ENCODE results near the gene KDM2A.
"Not testable (repeated sequence)": the region's sequence is repeated elsewhere in the genome, so short reads cannot be mapped to it uniquely, and the experiment has no call there.

KDM2A gene

GRCh38 chr11:67117672-67118180 lies 1.3 kb upstream of the KDM2A start:
- peak in 1 of 2 donors; percentile 32 for DNase-seq (ENCODE audit: low read depth in 2 of 2)

- peak in 1 of 2 donors; percentile 43 for DNase-seq (ENCODE audit: low read depth in 2 of 2)
Observed at GRCh38 chr11:67118181-67118766, 789 bp upstream of the KDM2A start.

DNA sequence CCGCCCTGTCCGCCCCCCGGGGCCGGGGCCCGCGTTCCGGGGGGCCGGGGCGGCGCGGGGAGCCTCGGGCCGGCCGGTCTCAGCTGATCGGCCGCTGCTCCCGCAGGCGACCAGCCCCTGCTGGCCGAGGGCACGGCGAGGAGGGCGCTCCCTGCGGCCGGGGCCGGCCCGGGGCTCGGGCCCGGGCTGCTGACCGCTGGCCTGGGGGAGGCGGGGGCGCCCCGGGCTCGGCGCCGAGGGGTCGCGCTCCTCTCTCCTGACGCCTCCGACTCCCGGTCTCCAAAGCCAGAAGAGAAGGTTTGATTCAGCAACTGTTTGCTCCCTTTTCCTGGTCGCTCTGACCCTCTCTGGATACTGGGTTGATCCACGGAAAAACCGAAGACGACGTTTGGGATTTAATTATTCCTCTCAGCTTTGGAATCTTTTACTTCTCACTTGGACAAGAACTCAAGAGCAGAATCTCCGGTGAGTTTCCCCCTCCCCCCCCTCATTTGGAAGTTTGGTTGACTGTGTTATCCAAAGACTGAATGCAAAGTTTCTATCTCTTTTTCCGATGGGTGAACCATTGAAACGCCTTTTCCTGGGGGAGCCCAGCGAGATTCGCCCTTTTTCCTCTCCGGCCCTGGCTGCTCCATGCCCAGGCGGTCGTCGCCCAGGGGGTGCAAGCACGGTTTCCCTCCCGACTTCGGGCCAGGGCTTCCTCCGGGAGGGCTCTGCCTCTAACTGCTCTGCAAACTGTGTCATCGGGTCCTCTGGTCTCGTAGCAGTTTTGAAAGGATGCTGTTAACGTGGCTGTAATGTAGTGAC lies 725 bp downstream of the KDM2A start:
- DNase-seq (ENCODE audit: low read depth in 2 of 2) = peak in 1 of 2 donors; percentile 5

GRCh38 chr11:67120456-67120855 lies 1.4 kb downstream of the KDM2A start:
- no peak for DNase-seq (ENCODE audit: low read depth in 2 of 2)

- DNase-seq (ENCODE audit: low read depth in 2 of 2) = no peak
Observed at GRCh38 chr11:67120881-67121710, 2.0 kb downstream of the KDM2A start.

DNA sequence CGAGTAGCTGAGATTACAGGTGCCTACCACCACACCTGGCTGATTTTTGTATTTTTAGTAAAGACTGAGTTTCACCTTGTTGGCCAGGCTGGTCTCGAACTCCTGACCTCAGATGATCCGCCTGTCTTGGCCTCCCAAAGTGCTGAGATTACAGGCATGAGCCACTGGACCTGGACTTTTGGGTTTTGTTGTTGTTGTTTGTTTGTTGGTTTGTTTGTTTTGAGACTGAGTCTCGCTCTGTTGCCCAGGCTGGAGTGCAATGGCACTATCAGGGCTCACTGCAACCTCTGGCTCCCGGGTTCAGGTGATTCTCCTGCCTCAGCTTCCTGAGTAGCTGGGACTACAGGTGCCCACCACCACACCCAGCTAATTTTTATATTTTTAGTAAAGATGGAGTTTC lies 4.7 kb downstream of the KDM2A start:
- not testable (repeated sequence) for DNase-seq (ENCODE audit: low read depth in 2 of 2)

DNA sequence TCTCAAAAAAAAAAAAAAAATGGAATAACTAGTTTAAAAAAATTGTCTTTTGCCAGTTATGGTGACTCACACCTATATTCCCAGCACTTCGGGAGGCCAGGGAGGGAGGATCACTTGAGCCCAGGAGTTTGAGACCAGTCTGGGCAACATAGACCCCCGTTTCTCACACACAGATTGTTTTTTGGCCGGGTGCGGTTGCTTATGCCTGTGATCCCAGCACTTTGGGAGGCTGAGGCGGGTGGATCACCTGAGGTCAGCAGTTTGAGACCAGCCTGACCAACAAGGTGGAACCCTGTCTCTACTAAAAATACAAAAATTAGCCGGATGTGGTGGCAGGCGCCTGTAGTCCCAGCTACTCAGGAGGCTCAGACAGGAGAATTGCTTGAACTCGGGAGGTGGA lies 7.2 kb downstream of the KDM2A start:
- DNase-seq (ENCODE audit: low read depth in 2 of 2) = not testable (repeated sequence)

DNA sequence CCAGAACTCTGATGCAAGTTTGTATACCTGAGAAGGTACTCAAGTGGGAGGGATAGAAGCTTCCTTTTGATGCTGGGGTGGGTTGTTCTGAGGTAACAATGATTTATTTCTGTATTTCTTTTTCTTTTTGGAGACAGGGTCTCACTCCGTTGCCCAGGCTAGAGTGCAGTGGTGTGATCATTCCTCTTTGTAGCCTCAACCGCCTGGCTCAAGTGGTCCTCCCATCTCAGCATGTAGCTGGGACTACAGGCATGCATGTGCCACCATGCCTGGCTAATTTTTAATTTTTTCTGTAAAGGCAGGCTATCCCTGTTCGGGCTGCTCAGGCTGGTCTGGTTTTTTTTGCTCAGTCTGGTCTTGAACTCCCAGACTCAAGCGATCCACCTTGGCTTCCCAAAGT lies 7.9 kb downstream of the KDM2A start:
- DNase-seq (ENCODE audit: low read depth in 2 of 2) = no peak

- not testable (repeated sequence) for DNase-seq (ENCODE audit: low read depth in 2 of 2)
Observed at GRCh38 chr11:67130861-67131260, 11.8 kb downstream of the KDM2A start.

DNA sequence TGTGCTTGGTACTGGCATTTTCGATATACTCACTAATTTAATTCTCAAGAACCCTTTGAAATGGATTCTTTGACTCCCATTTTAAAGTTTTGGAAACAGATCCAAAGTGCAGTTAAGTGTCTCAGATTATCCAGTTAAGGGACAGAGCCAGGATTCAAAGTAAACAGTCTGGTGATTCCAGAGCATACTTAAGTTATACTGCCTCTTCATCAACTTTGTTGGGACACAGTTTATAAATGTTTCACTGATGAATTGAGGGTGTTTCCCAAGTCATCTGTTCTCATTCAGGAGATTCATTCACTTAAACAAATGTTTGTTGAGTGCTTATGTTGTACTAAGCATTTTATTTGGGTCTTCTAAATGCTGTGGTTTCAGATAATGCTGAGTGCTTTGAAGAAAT lies 17.1 kb downstream of the KDM2A start:
- no peak for DNase-seq (ENCODE audit: low read depth in 2 of 2)

- no peak for DNase-seq (ENCODE audit: low read depth in 2 of 2)
Observed at GRCh38 chr11:67138922-67139321, 19.9 kb downstream of the KDM2A start.

- DNase-seq (ENCODE audit: low read depth in 2 of 2) = no peak
Observed at GRCh38 chr11:67146516-67147226, 27.6 kb downstream of the KDM2A start.

DNA sequence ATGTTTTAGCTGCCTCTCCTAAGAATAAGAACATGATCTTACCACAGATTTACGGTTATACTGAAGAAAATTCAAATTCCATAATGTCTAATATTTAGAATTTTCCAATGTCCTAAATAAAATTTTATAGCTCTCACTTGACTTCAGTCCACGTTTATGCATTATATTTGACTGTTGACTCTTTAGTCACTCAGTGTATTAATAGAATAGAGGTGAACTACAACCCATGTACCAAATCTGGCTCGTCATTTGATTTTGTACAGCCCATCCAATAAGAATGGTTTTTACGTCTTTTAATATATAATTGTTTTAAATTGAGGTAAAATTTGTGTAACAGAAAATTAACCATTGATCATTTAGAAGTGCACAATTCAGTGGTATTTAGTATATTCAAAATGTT lies 34.9 kb downstream of the KDM2A start:
- DNase-seq (ENCODE audit: low read depth in 2 of 2) = no peak

GRCh38 chr11:67154726-67155125 lies 35.7 kb downstream of the KDM2A start:
- DNase-seq (ENCODE audit: low read depth in 2 of 2) = no peak

DNA sequence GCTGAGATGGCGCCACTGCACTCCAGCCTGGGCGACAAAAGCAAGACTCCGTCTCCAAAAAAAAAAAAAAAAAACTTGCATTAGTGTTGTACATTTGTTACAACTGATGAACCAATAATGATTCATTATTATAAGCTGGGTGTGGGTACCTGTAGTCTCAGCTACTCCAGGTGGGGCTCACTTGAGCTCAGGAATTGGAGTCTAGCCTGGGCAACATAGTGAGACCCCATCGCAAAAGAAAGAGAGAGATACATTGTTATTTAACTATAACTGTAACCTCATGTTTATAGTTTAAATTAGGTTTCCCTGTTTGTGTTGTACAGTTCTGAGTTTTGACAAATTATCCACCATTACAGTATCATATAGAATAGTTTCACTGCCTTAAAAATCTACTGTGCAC lies 38.6 kb downstream of the KDM2A start:
- DNase-seq (ENCODE audit: low read depth in 2 of 2) = no peak

- no peak for DNase-seq (ENCODE audit: low read depth in 2 of 2)
Observed at GRCh38 chr11:67158221-67158620, 39.2 kb downstream of the KDM2A start.

- DNase-seq (ENCODE audit: low read depth in 2 of 2) = no peak
Observed at GRCh38 chr11:67160045-67160444, 41.0 kb downstream of the KDM2A start.

DNA sequence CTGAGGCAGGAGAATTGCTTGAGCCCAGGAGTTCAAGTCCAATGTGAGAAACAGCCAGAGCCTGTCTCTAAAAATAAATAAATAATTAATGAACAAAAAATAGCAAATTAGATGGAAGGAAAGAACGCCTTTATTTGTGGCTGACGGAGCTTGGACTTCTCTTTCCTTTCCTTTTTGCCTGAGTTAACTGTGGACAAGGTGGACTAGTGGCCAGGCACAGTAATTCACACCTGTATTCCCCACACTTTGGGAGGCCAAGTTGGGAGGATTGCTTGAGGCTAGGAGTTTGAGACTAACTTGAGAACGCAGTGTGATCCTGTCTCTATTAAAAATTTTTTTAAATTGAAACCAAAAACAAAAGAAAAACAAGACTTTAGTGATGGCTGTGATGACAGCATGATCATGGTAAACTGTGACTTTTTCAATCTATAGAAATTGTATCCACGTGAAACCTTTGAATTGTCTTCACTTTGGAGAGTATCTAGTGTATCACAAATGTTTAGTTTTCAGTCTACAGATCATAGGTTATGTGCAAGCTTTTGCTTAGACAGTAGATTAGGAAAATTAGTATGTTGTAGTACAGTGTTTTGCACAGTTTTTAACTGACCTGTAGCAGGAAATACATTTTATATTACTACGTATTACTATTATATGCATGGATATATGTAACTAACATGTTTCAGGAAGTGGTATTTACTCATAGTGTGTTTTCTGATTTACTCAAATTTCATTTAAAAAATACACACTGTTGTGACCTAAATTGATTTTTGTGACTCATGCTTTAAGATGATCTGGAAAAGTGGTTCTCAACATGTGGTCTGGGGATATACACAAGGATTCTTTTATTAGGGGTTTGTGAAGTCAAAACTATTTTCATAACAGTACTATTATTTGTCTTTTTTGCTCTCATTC lies 42.1 kb downstream of the KDM2A start:
- DNase-seq (ENCODE audit: low read depth in 2 of 2) = no peak

DNA sequence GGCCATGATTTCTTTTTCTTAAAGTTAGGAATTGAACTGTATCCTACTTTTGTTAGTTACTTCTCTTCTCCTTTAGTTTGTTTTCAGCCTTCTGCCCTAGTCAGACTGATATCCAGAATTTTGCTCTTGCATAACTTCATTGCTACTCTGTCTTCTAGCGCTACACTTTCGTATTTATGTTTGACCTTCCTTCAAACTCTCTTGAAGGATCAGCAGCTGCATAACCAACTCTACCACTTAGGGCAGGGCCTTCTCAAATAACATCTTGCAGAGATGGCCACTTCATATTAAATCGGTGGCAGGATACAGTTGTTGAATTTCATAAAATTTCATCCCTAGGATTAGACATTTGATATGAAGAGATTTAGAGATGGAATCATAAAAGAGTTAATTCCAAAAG lies 43.9 kb downstream of the KDM2A start:
- DNase-seq (ENCODE audit: low read depth in 2 of 2) = no peak

DNA sequence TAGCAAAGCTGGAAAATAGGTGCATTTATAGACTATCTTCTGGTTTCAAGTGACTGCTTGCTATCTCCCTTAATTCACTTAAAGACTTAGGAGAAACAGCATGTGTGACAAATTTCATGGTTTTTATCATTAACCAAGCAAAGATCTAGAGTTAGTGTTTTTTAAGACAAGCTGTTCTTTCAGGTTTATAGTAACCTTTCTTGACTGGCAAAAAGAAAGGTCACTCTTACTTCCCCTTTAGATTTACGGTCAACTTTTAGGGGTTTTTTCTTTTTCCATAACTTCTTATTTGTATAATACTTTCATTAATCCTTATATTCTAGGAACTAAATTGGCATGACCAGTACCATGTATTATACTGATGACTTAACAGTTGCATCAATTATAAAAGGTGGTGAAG lies 46.6 kb downstream of the KDM2A start:
- DNase-seq (ENCODE audit: low read depth in 2 of 2) = no peak

DNA sequence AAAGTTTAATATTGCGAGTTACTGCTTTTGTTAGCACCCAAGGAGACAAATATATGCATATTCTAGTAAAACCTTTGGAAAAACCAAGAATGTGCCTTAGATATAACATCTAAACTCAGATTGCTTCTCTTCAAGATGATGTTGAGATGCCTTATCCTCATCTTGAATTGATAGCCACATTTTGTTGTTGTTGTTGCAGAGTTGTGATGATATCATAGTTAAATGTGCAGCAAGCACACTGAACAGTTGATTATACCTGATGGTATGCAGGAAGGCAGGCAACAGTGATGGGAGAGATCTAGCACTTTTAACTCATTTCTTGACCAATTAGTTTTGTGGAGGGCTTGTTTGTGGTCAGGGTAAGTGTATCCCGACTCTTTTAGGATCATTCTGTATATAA lies 48.0 kb downstream of the KDM2A start:
- DNase-seq (ENCODE audit: low read depth in 2 of 2) = no peak

All from stimulated activated CD4-positive, alpha-beta T cell treated with anti-CD3 and anti-CD28 coated beads, Interleukin-1b, Interleukin-23, amount 100 ng/mL, for 4 hours (primary cell).